ENCODE data around the gene SHISA7.

DNA sequence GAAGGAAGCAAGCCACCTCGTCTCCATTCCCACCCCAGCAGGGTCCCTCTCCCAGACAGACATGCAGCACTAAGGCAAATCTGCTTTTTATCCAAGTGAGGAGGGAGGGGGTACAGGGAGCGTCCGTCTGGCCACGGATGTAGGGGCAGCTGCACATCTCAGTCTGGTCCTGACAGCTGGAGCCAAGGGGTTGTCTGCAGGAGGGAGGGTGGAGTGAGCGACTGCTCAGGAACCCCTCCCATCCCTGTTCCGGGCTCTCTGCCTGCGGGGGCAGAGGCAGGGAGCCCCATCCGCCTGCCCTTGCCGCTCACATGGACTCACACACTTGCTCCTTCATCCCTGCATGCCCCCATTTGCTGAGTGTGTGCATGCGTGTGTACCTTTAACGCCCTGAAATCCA lies 63.9 kb downstream of the SHISA7 start:
- TF ChIP-seq PAX5 (IDR thresholded peaks at IDR 0.05; ENCODE audit: insufficient read depth, low read length, severe bottlenecking) = no peak
- no peak for TF ChIP-seq POLR2A (IDR thresholded peaks at IDR 0.05; ENCODE audit: low read depth, low read length)
- no peak for TF ChIP-seq TAF1 (IDR thresholded peaks at IDR 0.05; ENCODE audit: low read depth, low read length)
- TF ChIP-seq POLR2AphosphoS5 (IDR thresholded peaks at IDR 0.05; ENCODE audit: low read depth, low read length) = no peak
- no peak for TF ChIP-seq SPI1 (IDR thresholded peaks at IDR 0.05; ENCODE audit: low read depth, low read length)
